Thoracic aorta (tissue), 2 donors: ENCODE data around the gene CSPG4. TPM values are rescaled to one million over a fixed set of nuclear protein-coding genes. Genes with fewer than 3 reads are reported as not detected.

Source experiments
- ATAC-seq: fragments of 150-250 bp; one replicate; pipeline ENCODE4 v1.8.0; 2017; ENCODE audit warnings: low read depth; ENCODE audit not compliant: insufficient number of reproducible peaks, low FRiP score
- DNase-seq: peaks from one replicate; pipeline ENCODE4 v3.0.0-alpha.2; 2020; ENCODE audit warnings: low spot score
- H3K27ac ChIP-seq, 2 donors: fragments of 200-600 bp; sonication (generic); 1 replicate in 1 of 2; 2 replicates in 1 of 2; pipeline ENCODE4 v1.5.1; 2016; ENCODE audit warnings: mild to moderate bottlenecking in 2 of 2, moderate library complexity in 2 of 2
- H3K27me3 ChIP-seq: fragments of 200-600 bp; sonication (generic); replicated peaks from 2 replicates; pipeline ENCODE4 v1.6.0; 2016; ENCODE audit warnings: mild to moderate bottlenecking; ENCODE audit not compliant: insufficient read depth
- H3K36me3 ChIP-seq: fragments of 200-600 bp; sonication (generic); one replicate; pipeline ENCODE4 v1.5.1; 2016
- H3K4me1 ChIP-seq, 2 donors: fragments of 200-600 bp; sonication (generic); 1 replicate in 1 of 2; 2 replicates in 1 of 2; pipeline versions ENCODE4 v1.5.1 to v1.6.0; 2016; ENCODE audit warnings: low read depth in 2 of 2, mild to moderate bottlenecking in 1 of 2; ENCODE audit not compliant: control insufficient read depth in 1 of 2
- H3K4me3 ChIP-seq: fragments of 200-600 bp; sonication (generic); 2 replicates; pipeline ENCODE4 v1.5.1; 2016; ENCODE audit warnings: mild to moderate bottlenecking
- H3K9me3 ChIP-seq: fragments of 200-600 bp; sonication (generic); 2 replicates; pipeline ENCODE4 v1.5.1; 2016
- total RNA-seq, 2 donors: library from RNA; depleted of rRNA; stranded (reverse); fragments of >200 nt; gene quantifications; one replicate each; pipeline versions ENCODE4 v1.1.0 to v1.2.3, GENCODE V29; 2016
- TF ChIP-seq, protein P1 (sequence below): fragments of 200-600 bp; sonication (generic); IDR thresholded peaks from one replicate; pipeline ENCODE4 v1.5.1; 2019; ENCODE audit warnings: antibody characterized with exemption

CSPG4 gene
- total RNA-seq, 2 donors from 2014 or later, result 252 to 263 TPM

DNA sequence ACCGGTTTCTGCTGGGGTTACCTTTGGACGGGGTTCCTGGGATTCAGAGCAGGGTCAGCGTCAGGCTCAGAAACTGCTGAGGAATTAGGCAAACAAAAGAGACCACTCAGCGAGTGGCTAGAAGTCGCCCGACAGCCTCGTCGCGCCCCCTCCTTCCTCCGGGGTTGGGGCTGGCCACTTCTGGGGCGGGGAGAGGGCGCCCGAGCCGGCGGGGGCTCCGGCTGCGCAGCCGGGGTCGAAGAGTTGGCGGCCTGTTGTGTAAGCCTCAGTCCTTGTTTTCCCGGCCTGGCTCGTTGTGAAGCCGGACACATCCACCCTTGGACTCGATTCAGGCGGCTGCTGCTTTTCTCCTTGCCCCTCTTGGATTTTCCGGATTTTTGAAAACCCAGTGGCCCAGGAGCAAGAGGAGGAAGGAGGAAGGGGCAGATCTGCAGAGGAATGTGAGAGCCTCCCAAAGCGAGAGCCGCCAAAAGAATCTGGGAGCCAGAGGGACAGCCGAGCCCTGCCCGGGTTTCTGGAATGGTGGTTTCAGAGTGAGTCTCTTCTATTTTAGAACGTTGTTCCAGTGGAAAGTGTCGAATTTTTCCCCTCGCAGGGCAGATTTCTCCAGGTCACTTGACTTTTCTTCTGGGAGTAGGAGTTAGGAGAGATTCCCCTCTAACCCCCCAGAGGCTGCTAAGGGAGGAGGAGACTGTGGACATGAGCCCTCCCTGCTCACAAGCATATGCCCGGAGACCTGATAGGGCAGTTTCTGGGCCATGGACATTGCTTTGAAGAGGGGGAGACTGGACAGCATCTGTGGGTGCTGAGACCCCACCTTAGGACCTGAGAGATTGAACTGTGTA lies 64.3 kb downstream of the CSPG4 start:
- TF ChIP-seq, protein P1, sequence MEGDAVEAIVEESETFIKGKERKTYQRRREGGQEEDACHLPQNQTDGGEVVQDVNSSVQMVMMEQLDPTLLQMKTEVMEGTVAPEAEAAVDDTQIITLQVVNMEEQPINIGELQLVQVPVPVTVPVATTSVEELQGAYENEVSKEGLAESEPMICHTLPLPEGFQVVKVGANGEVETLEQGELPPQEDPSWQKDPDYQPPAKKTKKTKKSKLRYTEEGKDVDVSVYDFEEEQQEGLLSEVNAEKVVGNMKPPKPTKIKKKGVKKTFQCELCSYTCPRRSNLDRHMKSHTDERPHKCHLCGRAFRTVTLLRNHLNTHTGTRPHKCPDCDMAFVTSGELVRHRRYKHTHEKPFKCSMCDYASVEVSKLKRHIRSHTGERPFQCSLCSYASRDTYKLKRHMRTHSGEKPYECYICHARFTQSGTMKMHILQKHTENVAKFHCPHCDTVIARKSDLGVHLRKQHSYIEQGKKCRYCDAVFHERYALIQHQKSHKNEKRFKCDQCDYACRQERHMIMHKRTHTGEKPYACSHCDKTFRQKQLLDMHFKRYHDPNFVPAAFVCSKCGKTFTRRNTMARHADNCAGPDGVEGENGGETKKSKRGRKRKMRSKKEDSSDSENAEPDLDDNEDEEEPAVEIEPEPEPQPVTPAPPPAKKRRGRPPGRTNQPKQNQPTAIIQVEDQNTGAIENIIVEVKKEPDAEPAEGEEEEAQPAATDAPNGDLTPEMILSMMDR, result no peak
- no peaks in the 10 kb centered on the region for H3K27me3 ChIP-seq
- ATAC-seq (peak; percentile 5), DNase-seq (no peak)
- no peaks in the 10 kb centered on the region for H3K9me3 ChIP-seq
- H3K27ac ChIP-seq, result peak overlapping the region; percentile 92 to 98
- peak overlapping the region; percentile 79 for H3K4me3 ChIP-seq
- H3K36me3 ChIP-seq, result no peaks in the 10 kb centered on the region
- H3K4me1 ChIP-seq, result peaks cover 26 to 61% of the 10 kb centered on the region in 2 donors

GRCh38 chr15:75647370-75648155 lies 65.1 kb downstream of the CSPG4 start, which contains the start of gene SNX33:
TSS of gene SNX33 (plus strand) at chr15:75647912. CDS start at chr15:75649103, 1,191 bp downstream.
- TF ChIP-seq, protein P1, result peak; percentile 46
- ATAC-seq (peak; percentile 56), DNase-seq (no peak)
- peaks cover 17 to 53% of the 10 kb centered on the region in 2 donors for H3K4me1 ChIP-seq
- H3K9me3 ChIP-seq, result no peaks in the 10 kb centered on the region
- H3K27ac ChIP-seq, result peak within 1 kb of the TSS; percentile 92 to 98
- H3K27me3 ChIP-seq, result no peaks in the 10 kb centered on the region
- no peaks in the 10 kb centered on the region for H3K36me3 ChIP-seq
- peak within 1 kb of the TSS; percentile 79 for H3K4me3 ChIP-seq

DNA sequence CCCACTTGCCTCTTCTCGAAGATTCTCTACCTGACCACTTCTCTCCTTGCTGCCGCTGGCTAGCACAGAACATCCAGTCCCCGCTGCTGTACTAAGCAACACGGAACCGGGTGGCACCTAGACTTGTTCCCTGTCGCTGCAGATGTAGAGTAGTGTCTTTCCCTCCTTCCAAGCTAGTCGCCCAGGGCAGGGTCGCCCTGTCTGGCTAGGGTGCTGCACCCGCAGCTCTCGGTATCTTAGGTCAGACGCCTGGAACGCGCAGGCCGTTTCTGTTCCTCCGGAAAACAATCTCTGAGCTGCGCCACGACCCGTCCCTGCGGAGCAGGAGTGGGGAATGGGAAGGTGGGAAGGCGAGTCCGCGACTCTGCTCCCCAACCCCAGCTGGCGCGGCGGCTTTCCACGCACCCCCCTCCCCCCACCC lies 65.7 kb downstream of the CSPG4 start:
- Histone ChIP-seq H3K27me3 (no peaks in the 10 kb centered on the region), H3K36me3 (no peaks in the 10 kb centered on the region), H3K9me3 (no peaks in the 10 kb centered on the region), H3K27ac (peak overlapping the region; percentile 92 to 98), H3K4me1 (peaks cover 11 to 47% of the 10 kb centered on the region in 2 donors), H3K4me3 (peak overlapping the region; percentile 79)
- ATAC-seq (peak; percentile 8), DNase-seq (no peak)
- TF ChIP-seq, protein P1, result no peak

DNA sequence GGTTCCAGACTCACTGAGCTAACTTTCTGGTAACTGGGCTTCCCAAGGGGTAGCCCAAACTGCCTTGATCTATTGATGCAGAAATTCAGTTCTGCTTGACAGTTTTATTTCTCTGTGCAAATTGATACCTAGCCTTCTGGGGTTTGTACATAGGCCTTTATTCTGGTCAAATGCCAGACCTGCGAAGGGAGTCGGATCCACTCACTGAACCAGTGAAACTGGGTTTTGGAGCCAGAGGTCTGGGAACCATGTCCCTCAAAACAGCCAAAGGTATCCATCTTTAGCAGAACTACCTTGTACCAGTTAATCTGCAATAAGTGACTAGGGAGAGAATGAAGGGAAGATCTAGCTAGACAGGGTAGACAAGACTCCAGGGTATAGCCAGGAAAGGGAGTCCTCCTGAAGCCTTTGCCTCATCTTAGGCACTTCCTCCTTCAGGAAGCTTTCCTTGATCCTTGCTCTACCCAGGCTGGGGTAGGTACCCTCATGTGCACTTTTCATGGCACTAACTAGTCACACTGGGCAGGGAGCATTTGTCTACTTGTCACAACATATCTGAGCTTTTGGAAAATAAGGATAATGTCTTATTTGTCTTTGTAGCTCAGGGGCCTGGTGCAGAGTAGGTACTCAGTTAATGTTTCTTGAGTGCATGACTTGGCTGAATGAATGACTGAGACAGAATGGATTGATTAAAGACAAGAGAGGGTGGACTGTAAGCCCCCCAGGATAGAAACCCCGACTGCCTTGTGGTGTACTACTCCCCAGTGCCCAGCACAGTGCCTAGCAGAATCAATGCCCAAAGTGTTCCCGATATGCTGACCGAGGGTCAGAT lies 66.3 kb downstream of the CSPG4 start:
- H3K4me1 ChIP-seq, result peaks cover 7 to 41% of the 10 kb centered on the region in 2 donors
- DNase-seq, result no peak
- ATAC-seq, result no peak
- no peaks in the 10 kb centered on the region for H3K27me3 ChIP-seq
- H3K9me3 ChIP-seq, result no peaks in the 10 kb centered on the region
- H3K36me3 ChIP-seq, result no peaks in the 10 kb centered on the region
- TF ChIP-seq, protein P1, result no peak
- H3K4me3 ChIP-seq, result peak overlapping the region; percentile 79
- peak overlapping the region; percentile 92 to 98 for H3K27ac ChIP-seq
